Measurements from ENCODE around the gene EN2. TPM values are rescaled to one million over a fixed set of nuclear protein-coding genes. Genes with fewer than 3 reads are reported as not detected.

The EN2 gene
- total RNA-seq, 2 donors from 2014 or later: not detected

DNA sequence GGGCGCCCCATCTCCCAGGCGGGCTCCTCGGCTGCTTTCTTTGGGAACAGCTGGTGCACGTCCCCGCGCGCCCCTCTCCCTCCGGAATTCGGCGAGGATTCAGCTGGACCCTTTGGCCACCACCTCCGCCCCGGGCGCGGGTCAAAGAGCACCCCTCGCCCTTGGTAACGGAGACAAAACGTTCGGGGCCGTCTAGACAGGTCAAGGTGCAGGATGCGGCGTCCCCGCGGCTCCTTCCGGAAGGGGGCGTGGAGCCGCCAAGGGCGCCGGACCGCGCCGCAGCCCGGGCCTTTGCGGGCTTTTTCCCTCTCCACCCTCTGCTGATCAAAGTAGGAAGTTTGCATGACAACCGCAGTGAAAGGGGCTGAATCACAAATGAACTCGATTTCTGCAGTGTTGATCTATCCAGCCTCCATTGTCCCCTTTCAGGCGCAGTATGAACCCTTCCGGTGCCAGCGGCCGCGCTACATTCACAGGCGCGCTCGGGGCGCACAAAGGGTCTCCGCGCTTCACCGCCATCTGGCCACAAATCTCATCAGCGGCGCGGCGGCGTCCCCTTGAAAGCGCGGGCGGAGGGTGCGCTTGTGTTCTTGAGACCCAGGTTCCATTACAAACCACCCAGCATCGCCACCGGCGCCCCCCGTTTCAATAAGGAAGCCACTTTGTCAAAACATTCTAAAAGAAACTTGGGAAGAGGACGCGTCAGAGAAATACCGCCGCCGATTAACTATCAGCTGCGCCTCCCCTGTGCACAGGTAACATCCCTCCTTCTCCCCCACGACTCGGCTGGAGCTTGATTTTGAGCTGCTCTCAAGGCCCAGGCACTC, 52.0 kb downstream of the EN2 start:
- H3K9ac ChIP-seq (ENCODE audit: low read depth in 2 of 2, low read length in 2 of 2): no peak overlapping the region
- intact Hi-C loops (cut with DNase I): no loop called here
- no peak for DNase-seq
- no peaks in the 10 kb centered on the region for H3K36me3 ChIP-seq
- no peak overlapping the region for H3K27ac ChIP-seq
- no peak overlapping the region for H3K4me3 ChIP-seq
- no peaks in the 10 kb centered on the region for H3K4me1 ChIP-seq
- H3K9me3 ChIP-seq: no peaks in the 10 kb centered on the region
- peaks cover 85% of the 10 kb centered on the region for H3K27me3 ChIP-seq
- TF ChIP-seq, protein P1, sequence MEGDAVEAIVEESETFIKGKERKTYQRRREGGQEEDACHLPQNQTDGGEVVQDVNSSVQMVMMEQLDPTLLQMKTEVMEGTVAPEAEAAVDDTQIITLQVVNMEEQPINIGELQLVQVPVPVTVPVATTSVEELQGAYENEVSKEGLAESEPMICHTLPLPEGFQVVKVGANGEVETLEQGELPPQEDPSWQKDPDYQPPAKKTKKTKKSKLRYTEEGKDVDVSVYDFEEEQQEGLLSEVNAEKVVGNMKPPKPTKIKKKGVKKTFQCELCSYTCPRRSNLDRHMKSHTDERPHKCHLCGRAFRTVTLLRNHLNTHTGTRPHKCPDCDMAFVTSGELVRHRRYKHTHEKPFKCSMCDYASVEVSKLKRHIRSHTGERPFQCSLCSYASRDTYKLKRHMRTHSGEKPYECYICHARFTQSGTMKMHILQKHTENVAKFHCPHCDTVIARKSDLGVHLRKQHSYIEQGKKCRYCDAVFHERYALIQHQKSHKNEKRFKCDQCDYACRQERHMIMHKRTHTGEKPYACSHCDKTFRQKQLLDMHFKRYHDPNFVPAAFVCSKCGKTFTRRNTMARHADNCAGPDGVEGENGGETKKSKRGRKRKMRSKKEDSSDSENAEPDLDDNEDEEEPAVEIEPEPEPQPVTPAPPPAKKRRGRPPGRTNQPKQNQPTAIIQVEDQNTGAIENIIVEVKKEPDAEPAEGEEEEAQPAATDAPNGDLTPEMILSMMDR (IDR thresholded peaks at IDR 0.05): no peak

DNA sequence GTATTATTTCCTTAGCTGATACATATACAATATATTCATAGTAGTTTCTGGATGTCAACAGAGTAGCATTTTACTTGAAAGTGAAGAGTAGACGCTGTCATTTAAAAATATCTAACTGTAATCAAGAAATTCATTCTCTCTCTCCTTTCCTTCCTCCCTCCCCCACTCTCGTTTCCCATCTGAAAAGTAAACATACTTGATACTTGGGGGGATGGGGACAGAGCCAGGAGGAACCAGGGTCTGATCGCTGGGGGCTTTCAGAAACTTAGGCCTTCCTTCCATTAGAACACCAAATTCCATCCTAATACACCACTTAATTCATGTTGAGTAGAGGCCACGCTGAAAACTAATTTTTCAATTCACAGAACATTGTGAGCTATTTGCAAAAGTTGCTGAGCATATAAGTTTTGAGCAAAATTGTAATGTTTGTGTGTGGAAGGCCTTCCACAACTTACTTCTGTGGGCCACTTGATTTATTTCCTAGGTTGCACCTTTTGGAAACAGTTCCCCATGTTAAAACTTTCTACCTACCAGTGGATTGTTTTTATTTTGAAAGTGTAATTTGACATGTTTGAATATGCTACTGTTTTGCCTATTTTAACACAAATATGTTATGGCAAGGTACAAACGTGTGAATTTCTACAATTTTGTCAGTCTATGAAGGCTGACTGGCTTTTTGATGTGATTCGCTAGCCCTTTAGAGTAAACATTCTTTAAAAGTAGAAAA, 53.2 kb downstream of the EN2 start:
- Histone ChIP-seq H3K36me3 (no peaks in the 10 kb centered on the region), H3K9me3 (no peaks in the 10 kb centered on the region), H3K27me3 (peaks cover 75% of the 10 kb centered on the region), H3K9ac (ENCODE audit: low read depth in 2 of 2, low read length in 2 of 2) (no peak overlapping the region), H3K27ac (no peak overlapping the region), H3K4me3 (no peak overlapping the region), H3K4me1 (no peaks in the 10 kb centered on the region)
- intact Hi-C loops (cut with DNase I): no loop called here
- DNase-seq: no peak
- TF ChIP-seq, protein P1 (IDR thresholded peaks at IDR 0.05): no peak

DNA sequence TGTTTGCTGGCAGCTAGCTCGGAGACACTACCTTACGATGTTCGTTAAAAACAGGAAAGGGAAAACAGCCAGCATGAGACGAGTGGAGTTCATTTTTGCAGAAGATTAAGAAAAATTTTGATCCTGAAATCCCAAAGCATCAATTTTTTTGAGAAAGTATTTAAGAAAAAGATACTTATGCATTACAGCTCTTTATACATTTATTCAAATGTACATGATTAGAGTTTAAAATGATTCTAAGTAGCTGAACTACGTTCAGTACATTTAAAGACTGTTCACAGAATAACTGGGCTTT, 53.7 kb downstream of the EN2 start:
- TF ChIP-seq, protein P1 (IDR thresholded peaks at IDR 0.05): no peak
- no peaks in the 10 kb centered on the region for H3K4me1 ChIP-seq
- no peak overlapping the region for H3K4me3 ChIP-seq
- H3K36me3 ChIP-seq: no peaks in the 10 kb centered on the region
- peaks cover 69% of the 10 kb centered on the region for H3K27me3 ChIP-seq
- intact Hi-C loops (cut with DNase I): no loop called here
- H3K9ac ChIP-seq (ENCODE audit: low read depth in 2 of 2, low read length in 2 of 2): no peak overlapping the region
- DNase-seq: no peak
- no peak overlapping the region for H3K27ac ChIP-seq
- H3K9me3 ChIP-seq: no peaks in the 10 kb centered on the region

DNA sequence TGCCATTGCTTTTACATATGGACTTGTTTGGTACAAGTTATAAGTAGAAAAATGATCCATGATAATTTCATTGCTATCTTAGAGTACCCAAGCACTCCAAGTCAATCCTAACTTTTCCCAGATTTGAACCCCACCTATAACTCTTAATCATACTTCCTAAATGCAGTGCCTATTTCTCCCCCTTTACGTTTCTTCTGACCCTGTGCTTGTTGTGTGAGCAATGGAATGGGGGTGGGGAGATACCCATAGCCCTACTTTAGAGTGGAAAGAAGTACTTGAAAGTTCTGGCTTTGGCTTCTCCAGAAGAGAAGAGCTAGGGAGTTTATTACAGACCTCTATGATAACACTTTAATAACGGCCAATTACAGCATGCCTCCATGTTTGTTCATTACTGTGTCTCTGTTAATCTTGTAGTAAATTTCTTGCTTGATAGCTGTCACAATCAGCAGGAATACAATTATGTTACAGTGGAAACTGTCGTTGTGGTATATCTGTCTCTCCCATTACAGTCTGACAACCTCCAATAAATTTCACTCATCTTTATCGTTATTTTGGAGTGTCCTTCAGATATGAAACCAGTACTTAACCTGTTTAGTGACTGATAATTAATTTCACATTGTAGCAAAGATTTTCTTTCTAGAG, 54.4 kb downstream of the EN2 start:
- intact Hi-C loops (cut with DNase I): no loop called here
- no peaks in the 10 kb centered on the region for H3K36me3 ChIP-seq
- no peaks in the 10 kb centered on the region for H3K4me1 ChIP-seq
- H3K27ac ChIP-seq: no peak overlapping the region
- peaks cover 62% of the 10 kb centered on the region for H3K27me3 ChIP-seq
- no peak for DNase-seq
- no peak overlapping the region for H3K4me3 ChIP-seq
- TF ChIP-seq, protein P1 (IDR thresholded peaks at IDR 0.05): no peak
- H3K9ac ChIP-seq (ENCODE audit: low read depth in 2 of 2, low read length in 2 of 2): no peak overlapping the region
- no peaks in the 10 kb centered on the region for H3K9me3 ChIP-seq

DNA sequence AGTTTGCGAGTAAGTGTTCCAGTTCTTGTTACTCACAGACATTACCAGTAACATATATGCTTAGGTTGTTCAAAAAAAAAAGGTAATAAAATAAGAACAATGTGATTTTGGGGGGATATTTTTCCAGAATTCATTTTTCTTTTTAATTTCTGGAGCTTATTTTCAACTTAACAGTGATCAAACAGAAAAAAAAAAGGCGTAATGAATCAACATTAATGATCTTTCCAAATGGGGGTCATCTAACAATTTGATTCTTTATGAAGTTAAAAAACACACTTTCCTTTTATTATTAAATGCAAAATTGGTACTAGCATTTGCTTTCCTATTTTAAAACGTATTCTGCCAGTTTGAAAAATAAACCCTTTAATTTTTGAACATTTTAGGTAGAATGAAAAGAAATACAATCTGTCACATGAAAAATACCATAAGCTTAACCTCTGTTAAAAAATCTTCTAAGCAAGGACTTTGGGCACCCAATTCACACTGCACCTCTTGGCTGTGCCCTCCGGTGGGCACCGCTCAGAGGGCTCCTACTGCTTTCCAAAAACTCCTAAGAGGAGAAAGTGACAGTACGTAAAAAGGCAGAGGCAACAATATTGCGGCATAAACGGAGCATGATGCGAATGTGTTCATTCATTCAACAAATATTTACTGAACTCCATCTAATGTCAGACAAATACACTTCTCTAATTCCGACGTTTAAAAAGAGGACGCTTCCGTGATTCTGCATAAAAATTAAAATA, 55.8 kb downstream of the EN2 start:
- TF ChIP-seq, protein P1 (IDR thresholded peaks at IDR 0.05): no peak
- Histone ChIP-seq H3K27me3 (peaks cover 50% of the 10 kb centered on the region), H3K9me3 (no peaks in the 10 kb centered on the region), H3K9ac (ENCODE audit: low read depth in 2 of 2, low read length in 2 of 2) (no peak overlapping the region), H3K36me3 (no peaks in the 10 kb centered on the region), H3K4me3 (no peak overlapping the region), H3K4me1 (no peaks in the 10 kb centered on the region), H3K27ac (no peak overlapping the region)
- intact Hi-C loops (cut with DNase I): no loop called here
- no peak for DNase-seq
